GM12878 (cell line): Measurements from ENCODE around the gene GABRB1. TPM values are rescaled to one million over a fixed set of nuclear protein-coding genes. Genes with fewer than 3 reads are reported as not detected.

Source experiments
- ATAC-seq: fragments of 200-7000 bp; cut with Tn5 transposase; 3 replicates; pipeline ENCODE4 v1.9.1; 2020; ENCODE audit warnings: mild to moderate bottlenecking, moderate library complexity
- BruUV-seq: library from RNA; stranded (reverse); fragments of 400-500 nt; replicated peaks from 2 replicates; lab custom pipeline; 2021; lab: Mats Ljungman, UMichigan
- CTCF ChIA-PET: fragments of 300-600 bp; sonication (Branson Sonifier 250); formaldehyde crosslinking; extraction: SDS; loops from one replicate; lab custom pipeline; 2021; ENCODE audit warnings: inconsistent platforms; lab: Yijun Ruan, JAX
- POLR2A ChIA-PET: fragments of 350-600 bp; formaldehyde crosslinking; extraction: SDS; loops from one replicate; lab custom pipeline; 2021; ENCODE audit warnings: inconsistent platforms; lab: Charles Lee
- RAD21 ChIA-PET: fragments of 300-600 bp; sonication (Branson Sonifier 250); formaldehyde crosslinking; loops from one replicate; lab custom pipeline; 2023; ENCODE audit warnings: antibody characterized with exemption; ENCODE audit not compliant: unreplicated experiment; lab: Charles Lee
- SMC1A ChIA-PET: fragments of 300-600 bp; sonication (Branson Sonifier 250); formaldehyde crosslinking; loops from one replicate; lab custom pipeline; 2023; ENCODE audit not compliant: unreplicated experiment, uncharacterized antibody; lab: Charles Lee
- DNase-seq: peaks from one replicate; pipeline ENCODE4 v3.0.0-alpha.2; 2011; ENCODE audit warnings: low read depth, low spot score
- FAIRE-seq: peaks from 3 replicates; lab custom pipeline; 2011; peaks lifted over from hg19 to GRCh38; lab: Jason Lieb, UNC
- H2AFZ ChIP-seq: 2 replicates; pipeline ENCODE4 v1.6.0; 2011; ENCODE audit warnings: low read depth, low read length, control low read depth; ENCODE audit not compliant: control insufficient read depth
- H3K27ac ChIP-seq: 2 replicates; pipeline ENCODE4 v1.5.1; 2011; ENCODE audit warnings: control low read depth; ENCODE audit not compliant: control insufficient read depth, insufficient read depth
- H3K27me3 ChIP-seq, 2 experiments: replicated peaks in 1 of 2; 2 replicates each; pipeline versions ENCODE4 v1.6.0 to v1.6.1; 2011; ENCODE audit warnings: low read length in 1 of 2; ENCODE audit not compliant: control insufficient read depth in 2 of 2, insufficient read depth in 2 of 2
- H3K36me3 ChIP-seq, 2 experiments: 2 replicates each; pipeline ENCODE4 v1.5.1; 2011; ENCODE audit warnings: low read length in 1 of 2; ENCODE audit not compliant: control insufficient read depth in 2 of 2, insufficient read depth in 2 of 2
- H3K4me1 ChIP-seq: 2 replicates; pipeline ENCODE4 v1.6.1; 2011; ENCODE audit warnings: mild to moderate bottlenecking, low read length, moderate library complexity, mixed read lengths; ENCODE audit not compliant: control insufficient read depth, insufficient read depth
- H3K4me2 ChIP-seq: 2 replicates; pipeline ENCODE4 v1.6.0; 2011; ENCODE audit warnings: control low read depth; ENCODE audit not compliant: control insufficient read depth, insufficient read depth
- H3K4me3 ChIP-seq: fragments of 200-600 bp; sonication (generic); 2 replicates; pipeline ENCODE4 v1.5.1; 2016
- H3K79me2 ChIP-seq: 2 replicates; pipeline ENCODE4 v1.6.0; 2011; ENCODE audit warnings: low read length; ENCODE audit not compliant: control insufficient read depth, insufficient read depth
- H3K9ac ChIP-seq: 2 replicates; pipeline ENCODE4 v1.8.0; 2011; ENCODE audit warnings: low read length, control low read depth, mixed read lengths; ENCODE audit not compliant: control insufficient read depth, insufficient read depth
- H3K9me3 ChIP-seq: replicated peaks from 3 replicates; pipeline ENCODE4 v1.5.1; 2011; ENCODE audit warnings: mild to moderate bottlenecking, low read length; ENCODE audit not compliant: control insufficient read depth, insufficient read depth
- H4K20me1 ChIP-seq: 2 replicates; pipeline ENCODE4 v1.6.0; 2011; ENCODE audit not compliant: control insufficient read depth, insufficient read depth
- IKZF1 ChIP-seq: fragments of 450-650 bp; conservative IDR thresholded peaks from 2 replicates; pipeline ENCODE4 v1.6.1; 2017; ENCODE audit warnings: antibody characterized with exemption, mild to moderate bottlenecking
- IKZF2 ChIP-seq, 2 experiments: fragments of 450-650 bp; IDR thresholded peaks; 2 replicates each; pipeline ENCODE4 v1.6.1; 2017; ENCODE audit warnings: mild to moderate bottlenecking in 2 of 2, moderate library complexity in 2 of 2
- MXI1 ChIP-seq: fragments of 150-350 bp; IDR thresholded peaks from 2 replicates; pipeline ENCODE4 v1.6.1; 2011; ENCODE audit warnings: low read depth, mild to moderate bottlenecking, inconsistent platforms, low read length, improper control_type of control experiment
- RFX5 ChIP-seq: IDR thresholded peaks from 2 replicates; pipeline ENCODE4 v1.6.1; 2011; ENCODE audit warnings: low read depth, low read length, improper control_type of control experiment
- SIN3A ChIP-seq: IDR thresholded peaks from 2 replicates; pipeline ENCODE4 v1.6.1; 2012; ENCODE audit warnings: low read depth, low read length, improper control_type of control experiment
- WGBS: methylation state at CpG from one replicate; pipeline ENCODE4 v1.1.6; 2016; ENCODE audit warnings: low lambda C conversion rate; ENCODE audit not compliant: insufficient replicate concordance, insufficient coverage; ENCODE audit errors: missing lambda C conversion rate; 5-methylcytosine and 5-hydroxymethylcytosine counted together
- in situ Hi-C: fragments of 300-500 bp; cut with MboI; formaldehyde crosslinking; loops from 9 replicates; pipeline ENCODE4 v1.14.3; 2018; ENCODE audit warnings: mixed read lengths
- intact Hi-C: fragments of 100-400 bp; cut with micrococcal nuclease; formaldehyde crosslinking; loops from one replicate; pipeline ENCODE4 v1.14.2; 2022; ENCODE audit not compliant: unreplicated experiment
- polyA plus RNA-seq, 11 experiments: library from polyadenylated mRNA; depleted of rRNA in 4 of 11; unstranded in 6 of 11; stranded (reverse) in 5 of 11; fragments of >200 nt; fragmentation: Nextera tagmentation in 4 of 11; fragmentation: Illumina TruSeq in 1 of 11; extraction: Ambion mirVana in 4 of 11; extraction: Trizol in 1 of 11; gene quantifications; 1 replicate in 1 of 11; 2 replicates in 10 of 11; pipeline versions ENCODE4 v1.2.1 to v1.2.3, GENCODE V29; 2011 to 2016; ENCODE audit warnings: inconsistent platforms in 2 of 11, missing spikeins in 2 of 11, low read depth in 1 of 11
- total RNA-seq, 4 experiments: library from RNA; depleted of rRNA in 3 of 4; stranded (reverse); fragments of >200 nt in 3 of 4; fragmentation: Illumina TruSeq in 1 of 4; extraction: Trizol in 1 of 4; gene quantifications; 2 replicates each; pipeline versions ENCODE4 v1.2.1 to v1.2.3, GENCODE V29; 2013 to 2021

GABRB1 gene
- total and polyA plus RNA-seq, 10 of the 15 experiments (the other 5 are each of a cell fraction or from before 2014, with no cell fraction given) = 0.13 to 0.92 TPM; not detected in 8

- intact Hi-C loops (no loop called here), in situ Hi-C loops (no loop called here)
- H2AFZ ChIP-seq = no peak overlapping the region
- H3K27me3 ChIP-seq = no peaks in the 10 kb centered on the region
- TF ChIP-seq IKZF2 (IDR thresholded peaks at IDR 0.05) = peak in 1 of 2 experiments; percentile 21; a peak in 1 of 4 replicates
- 0 out of 2 replicates have a peak, but pooled peaks have one; percentile 23 for TF ChIP-seq IKZF1
- TF ChIP-seq SIN3A = no peak
- WGBS = 5% methylated on average over 5 of the region's 5 CpGs
- no peak overlapping the region for H3K27ac ChIP-seq
- RAD21 ChIA-PET = interaction anchor here (1.2 kb wide), 1 partner anchor 16 kb away, joined by 3 read pairs; no protein-coding TSS in a partner anchor
- SMC1A ChIA-PET = interaction anchor here (0.6 to 4.5 kb wide), 7 partner anchors 15 to 122 kb away, joined by 3 to 14 read pairs (median 4); no protein-coding TSS in a partner anchor
- CTCF ChIA-PET = interaction anchor here (0.7 to 2.2 kb wide), 2 partner anchors 20 to 40 kb away, joined by 3 to 8 read pairs; no protein-coding TSS in a partner anchor
- BruUV-seq = no TSS peak
- ATAC-seq (peak; percentile 62), FAIRE-seq (no peak), DNase-seq (no peak)
- peaks cover 3% of the 10 kb centered on the region; the same call in 1 of the 2 replicates for H3K4me1 ChIP-seq
- no peaks in the 10 kb centered on the region for H3K79me2 ChIP-seq
- H3K4me2 ChIP-seq = no peak overlapping the region
- no peaks in the 10 kb centered on the region for H4K20me1 ChIP-seq
- POLR2A ChIA-PET = interaction anchor here (1.0 kb wide), 1 partner anchor 28 kb away, joined by 3 read pairs; no protein-coding TSS in a partner anchor
- H3K36me3 ChIP-seq = no peaks in the 10 kb centered on the region
- no peak overlapping the region for H3K4me3 ChIP-seq
- no peak overlapping the region for H3K9ac ChIP-seq
- H3K9me3 ChIP-seq = no peaks in the 10 kb centered on the region
Observed at GRCh38 chr4:47442980-47443379, 411.6 kb downstream of the GABRB1 start.

DNA sequence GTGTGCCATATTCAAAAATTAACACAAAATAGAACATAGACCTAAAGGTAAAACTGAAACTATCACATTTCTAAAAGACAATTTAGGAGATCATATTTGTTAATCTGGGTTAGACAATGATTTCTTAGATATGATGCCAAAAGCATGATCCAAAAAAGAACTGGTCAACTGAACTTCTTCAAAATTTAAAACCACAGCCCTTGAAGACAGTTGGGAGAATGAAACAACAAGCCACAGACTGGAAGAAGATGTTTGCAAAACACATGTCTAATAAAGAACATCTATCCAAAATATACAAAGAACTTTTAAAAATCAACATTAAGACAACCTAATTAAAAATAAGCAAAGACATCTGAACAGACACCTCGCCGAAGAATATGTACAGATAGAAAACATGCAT, 412.7 kb downstream of the GABRB1 start:
- no peak overlapping the region for H3K9ac ChIP-seq
- ATAC-seq (no peak), FAIRE-seq (no peak), DNase-seq (no peak)
- ChIA-PET POLR2A (no interaction called here), RAD21 (no interaction called here), SMC1A (interaction anchor here (0.9 to 4.5 kb wide), 5 partner anchors 14 to 469 kb away, joined by 3 to 14 read pairs (median 4); no protein-coding TSS in a partner anchor), CTCF (interaction anchor here (0.8 to 2.2 kb wide), 2 partner anchors 39 to 42 kb away, joined by 3 to 8 read pairs; partner anchors contain the start of gene ATP10D)
- TF ChIP-seq MXI1 (no peak), RFX5 (no peak)
- 100% methylated on average over 2 of the region's 2 CpGs for WGBS
- no peaks in the 10 kb centered on the region for H4K20me1 ChIP-seq
- no peaks in the 10 kb centered on the region for H3K9me3 ChIP-seq
- no peak overlapping the region for H2AFZ ChIP-seq
- H3K27ac ChIP-seq = no peak overlapping the region
- H3K4me1 ChIP-seq = peaks cover 3% of the 10 kb centered on the region; the same call in 1 of the 2 replicates
- no peaks in the 10 kb centered on the region for H3K79me2 ChIP-seq
- H3K27me3 ChIP-seq = no peaks in the 10 kb centered on the region
- H3K4me3 ChIP-seq = no peak overlapping the region
- H3K36me3 ChIP-seq = no peaks in the 10 kb centered on the region
- in situ Hi-C loops = no loop called here
- intact Hi-C loops = no loop called here
- H3K4me2 ChIP-seq = no peak overlapping the region
- no TSS peak for BruUV-seq
